ENCODE data around the gene EPHA1. TPM values are rescaled to one million over a fixed set of nuclear protein-coding genes. Genes with fewer than 3 reads are reported as not detected.
"Not testable (repeated sequence)": the region's sequence is repeated elsewhere in the genome, so short reads cannot be mapped to it uniquely, and the experiment has no call there.

EPHA1 gene
- total RNA-seq, 3 donors from 2014 or later (not counting 1 experiment from before 2014, with no cell fraction given) = 1.0 to 1.2 TPM; not detected in 1

DNA sequence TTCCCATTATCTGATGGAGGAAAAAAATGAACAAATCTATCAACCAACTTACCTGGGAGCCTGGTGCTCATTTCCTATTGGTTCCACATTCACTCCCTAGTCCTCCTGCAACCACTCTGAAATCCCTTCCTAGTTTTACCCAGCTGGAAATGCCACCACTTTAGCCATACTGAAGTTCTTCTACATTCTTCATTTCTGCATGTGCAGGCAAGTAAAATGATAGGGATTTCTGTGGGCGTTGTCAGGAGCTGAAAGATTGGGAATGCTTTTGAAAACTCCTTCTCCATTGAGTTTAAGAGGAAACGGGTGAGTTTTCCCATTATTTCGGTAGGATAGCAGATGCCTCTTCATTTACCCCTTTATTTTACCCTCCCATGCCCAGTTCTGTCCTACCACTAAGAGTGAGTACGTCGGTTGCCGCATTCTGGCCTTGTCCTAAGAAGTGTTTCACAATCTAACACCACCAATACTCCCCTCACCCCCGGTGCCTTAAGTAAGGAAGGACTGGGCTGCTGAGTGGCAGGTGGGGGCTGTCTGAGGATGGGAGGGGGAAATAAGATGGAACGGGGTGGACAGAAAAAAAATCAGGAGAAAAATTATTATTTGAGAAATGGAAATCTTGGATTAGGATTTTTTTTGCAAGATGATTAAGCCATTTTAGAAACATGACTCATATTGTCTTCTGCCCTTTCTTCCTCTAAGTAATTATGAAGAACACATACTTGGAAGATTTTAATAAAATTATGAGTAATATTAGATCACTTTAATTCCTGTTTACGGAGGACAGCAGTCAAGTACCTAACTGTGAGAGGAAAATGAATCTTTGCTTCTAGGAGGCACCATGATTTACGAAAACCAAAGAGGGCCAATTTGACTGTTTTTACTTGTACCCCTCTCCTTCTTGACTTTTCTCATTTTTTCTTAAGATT is 21.4 kb upstream of the EPHA1 start:
- Histone ChIP-seq H3K4me1 (ENCODE audit: control insufficient read depth, insufficient read depth, low read length) (no peaks in the 10 kb centered on the region), H3K27ac (ENCODE audit: low read length) (no peak overlapping the region), H3K27me3 (ENCODE audit: control insufficient read depth, insufficient read depth, low read length) (no peaks in the 10 kb centered on the region), H3K36me3 (ENCODE audit: control insufficient read depth, insufficient read depth, low read length) (no peaks in the 10 kb centered on the region), H3K4me3 (ENCODE audit: low read length) (no peak overlapping the region), H3K9me3 (ENCODE audit: control insufficient read depth, insufficient read depth, low read length) (no peaks in the 10 kb centered on the region)
- DNase-seq (no peak), ATAC-seq (no peak)
- TF ChIP-seq, protein P1, sequence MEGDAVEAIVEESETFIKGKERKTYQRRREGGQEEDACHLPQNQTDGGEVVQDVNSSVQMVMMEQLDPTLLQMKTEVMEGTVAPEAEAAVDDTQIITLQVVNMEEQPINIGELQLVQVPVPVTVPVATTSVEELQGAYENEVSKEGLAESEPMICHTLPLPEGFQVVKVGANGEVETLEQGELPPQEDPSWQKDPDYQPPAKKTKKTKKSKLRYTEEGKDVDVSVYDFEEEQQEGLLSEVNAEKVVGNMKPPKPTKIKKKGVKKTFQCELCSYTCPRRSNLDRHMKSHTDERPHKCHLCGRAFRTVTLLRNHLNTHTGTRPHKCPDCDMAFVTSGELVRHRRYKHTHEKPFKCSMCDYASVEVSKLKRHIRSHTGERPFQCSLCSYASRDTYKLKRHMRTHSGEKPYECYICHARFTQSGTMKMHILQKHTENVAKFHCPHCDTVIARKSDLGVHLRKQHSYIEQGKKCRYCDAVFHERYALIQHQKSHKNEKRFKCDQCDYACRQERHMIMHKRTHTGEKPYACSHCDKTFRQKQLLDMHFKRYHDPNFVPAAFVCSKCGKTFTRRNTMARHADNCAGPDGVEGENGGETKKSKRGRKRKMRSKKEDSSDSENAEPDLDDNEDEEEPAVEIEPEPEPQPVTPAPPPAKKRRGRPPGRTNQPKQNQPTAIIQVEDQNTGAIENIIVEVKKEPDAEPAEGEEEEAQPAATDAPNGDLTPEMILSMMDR (IDR thresholded peaks at IDR 0.05) = no peak
- no peak overlapping the region for H3K27ac Mint-ChIP-seq
- H3K27me3 Mint-ChIP-seq (ENCODE audit: low read depth in 2 of 2) = peaks cover 7 to 8% of the 10 kb centered on the region in 2 donors
- intact Hi-C loops (cut with micrococcal nuclease) = no loop called here
- H3K9me3 Mint-ChIP-seq = no peaks in the 10 kb centered on the region
- no peaks in the 10 kb centered on the region for H3K4me1 Mint-ChIP-seq
- H3K4me3 Mint-ChIP-seq = no peak overlapping the region
- 89% methylated on average over 9 of the region's 10 CpGs for WGBS (ENCODE audit: insufficient coverage)
- H3K36me3 Mint-ChIP-seq = no peaks in the 10 kb centered on the region

DNA sequence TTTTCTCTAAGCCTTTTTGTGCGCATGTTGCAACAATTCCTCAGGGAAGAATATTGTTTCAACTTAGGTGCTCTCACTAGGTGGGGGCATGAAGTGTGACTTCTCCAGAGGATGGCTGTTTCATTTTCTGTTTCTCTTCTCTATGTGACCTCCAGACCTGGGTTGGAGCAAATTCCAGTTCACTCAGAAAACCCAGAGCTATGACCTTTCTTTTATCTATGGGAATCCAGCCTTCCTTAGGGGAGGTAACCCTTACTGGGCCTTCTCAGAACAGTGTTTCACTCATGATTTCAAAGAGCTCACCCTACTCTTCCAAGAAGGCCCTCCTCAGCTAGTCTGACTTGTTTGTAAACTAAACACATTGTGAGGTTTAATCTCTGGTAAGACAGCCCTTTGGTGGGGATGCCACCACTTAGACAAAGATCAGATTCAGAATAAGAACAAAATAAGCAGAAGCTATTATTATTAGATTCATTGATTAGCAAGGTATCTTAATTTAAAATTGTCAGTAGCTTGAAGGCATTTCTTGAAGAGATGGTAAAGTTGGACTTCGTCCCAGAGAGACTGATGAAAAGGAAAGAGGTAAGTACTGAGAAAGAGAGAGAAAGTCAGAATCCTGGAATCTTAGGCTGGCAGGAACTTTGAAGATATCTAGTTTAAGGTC is 18.0 kb upstream of the EPHA1 start:
- H3K9me3 Mint-ChIP-seq = no peaks in the 10 kb centered on the region
- Histone ChIP-seq H3K9me3 (ENCODE audit: control insufficient read depth, insufficient read depth, low read length) (no peaks in the 10 kb centered on the region), H3K27me3 (ENCODE audit: control insufficient read depth, insufficient read depth, low read length) (no peaks in the 10 kb centered on the region), H3K4me1 (ENCODE audit: control insufficient read depth, insufficient read depth, low read length) (no peaks in the 10 kb centered on the region), H3K36me3 (ENCODE audit: control insufficient read depth, insufficient read depth, low read length) (no peaks in the 10 kb centered on the region), H3K27ac (ENCODE audit: low read length) (no peak overlapping the region), H3K4me3 (ENCODE audit: low read length) (no peak overlapping the region)
- H3K27me3 Mint-ChIP-seq (ENCODE audit: low read depth in 2 of 2) = peaks cover 0 to 8% of the 10 kb centered on the region in 2 donors
- no peaks in the 10 kb centered on the region for H3K4me1 Mint-ChIP-seq
- no peaks in the 10 kb centered on the region for H3K36me3 Mint-ChIP-seq
- 89% methylated on average over 1 of the region's 2 CpGs for WGBS (ENCODE audit: insufficient coverage)
- no peak for DNase-seq
- no peak for ATAC-seq
- intact Hi-C loops (cut with micrococcal nuclease) = no loop called here
- H3K4me3 Mint-ChIP-seq = no peak overlapping the region
- no peak overlapping the region for H3K27ac Mint-ChIP-seq
- TF ChIP-seq, protein P1 (IDR thresholded peaks at IDR 0.05) = no peak

DNA sequence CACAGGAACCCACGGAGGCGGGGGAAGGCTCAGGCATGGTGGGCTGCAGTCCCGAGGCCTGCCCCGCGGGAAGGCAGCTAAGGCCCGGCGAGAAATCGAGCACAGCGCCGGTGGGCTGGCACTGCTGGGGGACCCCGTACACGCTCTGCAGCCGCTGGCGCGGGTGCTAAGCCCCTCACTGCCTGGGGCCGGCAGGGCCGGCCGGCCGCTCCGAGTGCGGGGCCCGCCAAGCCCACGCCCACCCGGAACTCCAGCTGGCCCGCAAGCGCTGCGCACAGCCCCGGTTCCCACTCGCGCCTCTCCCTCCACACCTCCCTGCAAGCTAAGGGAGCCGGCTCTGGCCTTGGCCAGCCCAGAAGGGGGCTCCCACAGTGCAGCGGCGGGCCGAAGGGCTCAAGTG is 15.8 kb upstream of the EPHA1 start:
- H3K27me3 ChIP-seq (ENCODE audit: control insufficient read depth, insufficient read depth, low read length); H3K4me3 ChIP-seq (ENCODE audit: low read length); H3K4me3 Mint-ChIP-seq; H3K9me3 ChIP-seq (ENCODE audit: control insufficient read depth, insufficient read depth, low read length); H3K36me3 Mint-ChIP-seq; H3K4me1 Mint-ChIP-seq; H3K36me3 ChIP-seq (ENCODE audit: control insufficient read depth, insufficient read depth, low read length); DNase-seq; H3K4me1 ChIP-seq (ENCODE audit: control insufficient read depth, insufficient read depth, low read length); H3K27ac Mint-ChIP-seq; ATAC-seq; intact Hi-C loops (cut with micrococcal nuclease); H3K27ac ChIP-seq (ENCODE audit: low read length); H3K27me3 Mint-ChIP-seq (ENCODE audit: low read depth in 2 of 2); H3K9me3 Mint-ChIP-seq: not testable (repeated sequence)
- 97% methylated on average over 19 of the region's 34 CpGs for WGBS (ENCODE audit: insufficient coverage)

DNA sequence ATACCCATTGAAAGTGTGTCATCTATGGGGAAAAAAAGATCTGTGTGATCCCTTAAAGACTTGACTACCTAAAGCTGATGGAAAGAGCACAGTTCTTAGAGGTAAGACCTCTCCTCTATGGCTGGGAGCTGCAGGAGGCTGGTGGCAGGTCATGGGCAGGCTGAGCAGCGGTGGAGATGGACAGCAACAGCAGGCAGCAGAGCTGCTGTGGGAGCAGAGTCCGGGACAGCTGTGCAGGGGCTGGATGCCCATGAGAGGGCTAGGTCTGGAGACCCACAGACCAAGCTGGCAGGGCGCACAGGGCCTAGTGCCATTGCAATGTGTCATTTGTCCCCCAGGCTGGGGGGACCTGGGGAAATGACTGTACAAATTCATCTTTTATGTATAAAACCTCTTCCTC is 13.4 kb upstream of the EPHA1 start:
- TF ChIP-seq, protein P1 (IDR thresholded peaks at IDR 0.05) = no peak
- no peak overlapping the region for H3K27ac ChIP-seq (ENCODE audit: low read length)
- Mint-ChIP-seq H3K4me3 (no peak overlapping the region), H3K27me3 (ENCODE audit: low read depth in 2 of 2) (peaks cover 10 to 11% of the 10 kb centered on the region in 2 donors), H3K9me3 (no peaks in the 10 kb centered on the region), H3K36me3 (no peaks in the 10 kb centered on the region), H3K27ac (no peak overlapping the region), H3K4me1 (no peaks in the 10 kb centered on the region)
- no peaks in the 10 kb centered on the region for H3K9me3 ChIP-seq (ENCODE audit: control insufficient read depth, insufficient read depth, low read length)
- no peaks in the 10 kb centered on the region for H3K27me3 ChIP-seq (ENCODE audit: control insufficient read depth, insufficient read depth, low read length)
- whole genome bisulfite sequencing (ENCODE audit: insufficient coverage) = 80% methylated on average over 3 of the region's 3 CpGs
- intact Hi-C loops (cut with micrococcal nuclease) = no loop called here
- no peaks in the 10 kb centered on the region for H3K4me1 ChIP-seq (ENCODE audit: control insufficient read depth, insufficient read depth, low read length)
- ATAC-seq (no peak), DNase-seq (no peak)
- no peak overlapping the region for H3K4me3 ChIP-seq (ENCODE audit: low read length)
- H3K36me3 ChIP-seq (ENCODE audit: control insufficient read depth, insufficient read depth, low read length) = no peaks in the 10 kb centered on the region

DNA sequence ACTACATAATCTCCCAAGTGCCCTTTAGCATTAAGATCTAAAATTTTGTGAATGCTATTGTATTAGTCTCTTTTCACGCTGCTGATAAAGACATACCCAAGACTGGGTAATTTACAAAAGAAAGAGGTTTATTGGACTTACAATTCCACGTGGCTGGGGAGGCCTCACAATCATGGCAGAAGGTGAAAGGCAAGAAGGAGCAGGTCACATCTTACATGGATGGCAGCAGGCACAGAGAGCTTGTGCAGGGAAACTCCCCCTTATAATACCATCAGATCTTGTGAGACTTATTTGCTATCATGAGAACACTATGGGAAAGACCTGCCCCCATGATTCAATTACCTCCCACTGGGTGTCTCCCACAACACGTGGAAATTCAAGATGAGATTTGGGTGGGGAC is 12.0 kb upstream of the EPHA1 start:
- H3K4me1 Mint-ChIP-seq; ATAC-seq; H3K27me3 ChIP-seq (ENCODE audit: control insufficient read depth, insufficient read depth, low read length); H3K36me3 ChIP-seq (ENCODE audit: control insufficient read depth, insufficient read depth, low read length); H3K4me1 ChIP-seq (ENCODE audit: control insufficient read depth, insufficient read depth, low read length); H3K4me3 ChIP-seq (ENCODE audit: low read length); H3K27ac ChIP-seq (ENCODE audit: low read length); intact Hi-C loops (cut with micrococcal nuclease); H3K9me3 Mint-ChIP-seq; H3K4me3 Mint-ChIP-seq; H3K36me3 Mint-ChIP-seq; DNase-seq; H3K9me3 ChIP-seq (ENCODE audit: control insufficient read depth, insufficient read depth, low read length); H3K27ac Mint-ChIP-seq: not testable (repeated sequence)
- H3K27me3 Mint-ChIP-seq (ENCODE audit: low read depth in 2 of 2) = peaks cover 10 to 11% of the 10 kb centered on the region in 2 donors
- WGBS (ENCODE audit: insufficient coverage) = 94% methylated on average over 3 of the region's 3 CpGs
